UCSD-AML1 (cell line): ENCODE data around the gene PLAC1.

Experiments
- DNase-seq: peaks from one replicate; lab custom pipeline; 2025; ENCODE audit not compliant: unreplicated experiment; lab: John Stamatoyannopoulos, UW

Gene PLAC1

DNA sequence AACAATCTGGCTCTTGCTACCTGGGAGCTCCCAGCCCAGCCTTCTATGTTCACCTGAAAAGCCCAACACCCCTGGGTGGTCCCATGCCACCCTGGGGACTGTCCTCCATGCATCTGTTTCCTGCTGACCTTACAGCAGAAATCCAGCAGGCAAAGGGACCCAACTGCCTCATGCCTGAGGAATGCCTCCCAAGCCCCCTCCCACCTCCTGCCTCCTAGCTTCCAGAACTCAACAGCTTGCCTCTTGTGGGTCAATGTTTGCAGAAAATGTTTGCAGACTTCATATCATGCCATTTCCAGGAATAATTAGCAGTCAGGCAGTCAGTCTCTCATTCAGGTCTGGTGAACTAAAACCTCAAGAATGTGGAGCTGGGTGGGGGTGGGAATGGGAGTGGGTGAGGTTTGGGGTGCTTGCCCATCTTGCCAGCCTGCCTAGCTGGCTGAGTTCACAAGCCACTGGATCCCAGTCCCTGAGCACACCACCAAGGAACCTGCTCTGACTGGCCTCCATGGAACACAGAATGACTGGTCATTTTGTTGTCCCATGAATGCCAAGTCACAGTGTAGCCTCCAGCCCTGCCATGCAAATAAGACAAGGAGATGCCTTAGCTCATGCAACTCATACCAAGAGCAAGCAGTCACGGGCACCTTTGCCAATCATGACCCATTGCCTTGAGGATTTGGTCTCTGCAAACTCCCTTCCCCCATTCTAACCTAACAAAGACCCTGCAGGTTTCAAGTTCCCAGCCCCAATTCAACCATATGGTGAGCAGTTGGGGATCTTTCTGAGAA is 12.1 kb upstream of the PLAC1 start:
- DNase-seq, result no peak

DNA sequence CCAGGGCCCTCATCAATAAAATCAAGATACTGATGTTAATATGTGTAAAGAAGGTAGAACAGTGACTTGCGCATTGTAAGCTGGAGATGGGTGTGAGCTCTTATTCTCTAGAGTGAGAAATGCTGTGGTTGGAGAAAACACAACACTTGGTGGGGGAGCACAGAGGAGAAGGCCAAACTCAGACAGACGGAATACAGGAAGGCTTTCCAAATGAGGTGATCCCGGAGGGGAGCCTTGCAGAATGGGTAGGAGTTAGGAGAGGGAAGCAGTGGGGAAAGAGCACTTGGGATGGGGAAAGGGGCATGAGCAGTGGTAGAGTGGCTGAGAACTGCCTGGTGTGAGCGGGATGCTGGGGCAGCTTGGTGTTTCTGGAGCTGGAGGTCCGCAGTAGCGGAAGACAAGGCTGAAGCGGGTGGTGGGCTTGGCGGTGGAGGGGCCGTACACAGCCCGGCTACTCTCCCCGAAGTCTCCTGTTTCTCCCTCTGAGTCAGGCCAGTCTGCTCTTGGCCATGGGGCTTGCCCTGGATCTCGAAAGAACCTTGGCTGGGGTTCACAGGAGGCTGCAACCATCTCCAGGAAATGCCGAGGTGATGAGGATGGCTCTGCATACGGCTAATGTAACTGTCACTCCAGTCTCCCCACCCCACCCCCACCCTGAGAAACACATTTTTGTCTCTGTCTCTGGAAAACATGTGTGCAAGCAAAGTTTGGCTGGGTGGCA is 11.3 kb upstream of the PLAC1 start:
- no peak for DNase-seq

DNA sequence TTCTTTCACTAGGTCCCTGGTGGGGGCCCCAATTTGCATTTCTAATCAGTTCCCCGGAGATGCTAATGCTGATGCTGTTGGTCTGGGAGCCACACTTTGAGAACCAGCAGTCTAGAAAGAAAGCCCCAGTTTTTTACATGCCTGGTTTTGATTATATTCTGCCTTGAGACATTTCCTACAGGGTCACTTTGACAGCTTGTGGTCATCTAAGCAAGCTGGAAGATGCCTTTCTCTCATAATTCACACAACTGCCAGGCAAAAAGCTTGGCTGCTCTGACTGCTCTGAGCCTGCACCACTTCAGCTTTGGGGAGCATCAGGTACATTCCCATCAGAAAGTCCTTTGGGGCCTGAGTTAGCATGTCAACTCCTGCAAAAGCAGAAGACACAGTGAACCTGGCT is 5.9 kb upstream of the PLAC1 start:
- DNase-seq, result no peak

DNA sequence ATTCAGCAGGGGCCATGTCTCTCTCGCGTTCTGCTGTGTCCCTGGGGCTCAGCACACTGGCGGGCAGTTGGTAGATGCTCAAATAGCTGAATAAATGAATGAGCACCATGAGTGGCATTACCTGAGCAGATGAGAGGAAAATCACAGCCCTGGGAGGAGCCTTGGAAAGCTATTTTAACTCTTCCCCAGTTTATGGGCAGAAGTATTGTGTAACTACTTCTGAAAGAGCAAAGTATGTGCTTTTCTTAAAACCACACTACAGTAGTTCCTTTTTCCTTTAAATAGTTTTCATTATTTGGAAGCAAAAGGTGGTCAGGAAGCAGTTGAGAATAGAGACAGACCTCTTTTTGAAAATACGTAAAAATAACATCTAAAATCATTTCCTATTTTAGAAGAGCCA is 3.0 kb upstream of the PLAC1 start:
- DNase-seq, result no peak

DNA sequence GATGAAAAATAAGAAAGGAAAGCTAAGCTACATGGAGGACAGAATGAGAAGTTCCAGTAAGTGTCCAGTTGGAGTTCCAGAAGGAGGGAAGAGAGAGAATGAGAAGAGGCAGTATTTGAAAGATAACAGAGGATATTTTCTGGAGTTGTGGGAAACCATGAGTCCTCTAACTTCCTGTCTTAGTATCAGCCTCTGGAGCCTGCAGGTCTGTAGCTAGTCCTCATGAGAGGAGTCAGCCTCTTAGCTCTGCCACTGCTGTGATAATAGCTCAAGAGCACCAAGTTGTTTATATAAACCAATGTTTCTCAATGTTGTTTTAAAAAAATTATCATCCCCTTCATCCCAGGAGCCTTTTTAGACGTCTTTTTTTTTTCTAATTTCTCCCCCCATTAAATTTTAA is 2.4 kb upstream of the PLAC1 start:
- no peak for DNase-seq

DNA sequence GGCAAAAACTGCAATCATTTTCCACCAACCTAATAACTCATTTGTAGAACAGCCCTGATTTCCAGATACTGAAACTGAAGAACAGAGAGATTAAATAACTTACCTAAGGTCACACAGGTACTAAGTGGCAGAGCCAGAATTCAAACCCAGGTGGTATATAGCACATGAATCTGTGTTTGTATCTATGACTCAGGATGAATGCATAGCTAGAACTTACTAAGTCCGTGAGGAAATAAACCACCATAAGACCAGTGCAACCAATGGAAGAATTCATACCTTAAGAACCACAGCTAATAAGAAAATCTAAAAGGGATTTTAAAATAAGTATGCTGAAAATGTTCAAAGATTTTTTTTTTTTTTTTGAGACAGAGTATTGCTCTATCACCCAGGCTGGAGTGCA is 1.5 kb upstream of the PLAC1 start:
- no peak for DNase-seq

DNA sequence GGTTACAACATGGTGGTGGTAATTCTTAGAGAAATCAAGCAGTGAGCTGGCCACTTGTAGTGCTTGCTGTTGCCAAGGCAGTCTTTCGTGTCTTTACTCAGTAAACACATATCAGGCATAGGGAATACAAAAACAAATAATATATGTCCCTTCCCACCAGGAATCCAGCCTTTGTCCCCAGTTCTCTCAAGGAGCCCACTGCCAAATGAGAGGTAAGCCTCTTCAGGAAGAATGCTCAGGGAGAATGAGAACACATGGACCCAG is 421 bp upstream of the PLAC1 start:
- DNase-seq, result no peak

DNA sequence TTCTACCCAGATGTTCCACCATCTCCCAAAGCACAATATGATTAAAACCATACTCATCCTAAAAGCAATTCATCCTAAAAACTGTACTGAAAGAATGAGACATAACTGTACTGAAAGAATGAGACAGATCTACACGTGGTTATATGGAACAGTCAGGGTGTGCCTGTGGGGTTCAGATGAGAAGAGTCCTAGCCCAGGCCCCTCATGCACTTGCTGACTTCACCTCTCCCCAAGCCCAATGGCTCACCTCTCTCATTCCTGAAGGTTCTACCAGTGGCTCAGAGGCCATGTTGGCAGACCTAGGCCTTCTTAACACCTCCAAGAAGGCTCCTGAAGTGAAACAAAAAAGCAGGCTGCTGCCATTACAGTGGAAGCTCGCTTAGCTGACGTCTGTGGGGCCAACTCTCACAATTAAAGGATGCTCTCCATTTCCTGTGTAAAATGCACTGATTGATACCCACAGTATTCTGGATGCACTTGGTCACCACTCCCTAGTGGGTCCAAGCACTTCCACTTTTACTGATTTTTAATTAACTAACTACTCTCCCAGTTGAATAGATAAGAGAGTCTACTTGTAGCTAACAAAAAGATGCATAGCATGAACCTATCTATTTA is 3.8 kb downstream of the PLAC1 start:
- DNase-seq, result no peak

DNA sequence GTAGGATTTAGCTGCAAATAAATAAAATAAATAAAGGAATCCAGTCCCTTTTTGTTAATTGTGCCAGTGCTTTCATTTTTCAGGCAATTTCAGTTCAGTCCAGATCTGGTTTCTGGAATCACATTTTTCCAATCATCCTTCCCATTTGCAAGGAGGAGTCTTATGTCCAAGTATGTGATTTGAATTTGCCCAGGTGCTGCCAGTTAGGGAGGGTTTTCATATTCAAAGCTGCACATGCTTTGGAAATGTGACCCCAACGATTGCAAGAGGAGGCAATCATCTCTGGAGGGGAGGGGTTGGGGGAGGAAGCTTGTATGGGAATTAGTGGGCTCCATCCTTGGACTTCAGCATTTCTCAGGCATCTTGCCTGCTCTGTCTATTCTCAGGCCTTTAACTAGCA is 4.4 kb downstream of the PLAC1 start:
- DNase-seq, result no peak

DNA sequence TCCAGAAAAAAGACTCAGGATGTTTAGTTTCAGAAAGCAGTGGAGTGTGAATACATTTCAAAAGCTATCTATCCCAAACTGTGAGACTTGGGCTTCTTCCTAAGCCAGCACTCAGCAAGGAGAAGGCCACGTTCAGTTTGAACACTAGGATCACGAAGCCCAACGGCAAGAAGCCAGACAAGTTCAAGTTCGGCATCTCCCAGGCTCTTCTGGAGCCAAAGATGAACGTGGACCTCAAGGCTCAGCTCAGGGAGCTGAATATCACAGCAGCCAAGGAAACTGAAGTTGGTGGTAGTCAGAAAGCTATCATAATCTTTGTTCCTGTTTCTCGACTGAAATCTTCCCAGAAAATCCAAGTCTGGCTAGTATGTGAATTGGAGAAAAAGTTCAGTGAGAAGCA is 7.6 kb downstream of the PLAC1 start:
- DNase-seq, result no peak

DNA sequence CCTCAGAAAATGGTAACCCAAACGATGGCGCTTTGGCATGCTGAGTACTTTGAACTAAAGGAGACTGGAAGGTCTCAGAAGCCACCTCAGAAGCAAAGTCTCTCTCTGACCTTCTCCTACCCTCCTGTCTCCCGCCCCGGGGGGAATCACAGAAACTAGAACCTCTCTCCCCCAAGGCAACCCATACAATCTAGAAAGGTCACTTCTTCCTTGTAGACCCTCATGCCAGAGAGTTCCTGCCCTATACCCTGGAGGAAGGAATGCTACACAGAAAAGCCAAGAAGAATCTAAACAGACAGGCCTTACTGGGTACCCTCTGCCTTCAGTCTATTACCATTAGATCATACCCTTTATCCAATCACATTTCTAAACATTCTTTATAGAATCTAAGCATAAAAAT is 8.5 kb downstream of the PLAC1 start:
- no peak for DNase-seq

DNA sequence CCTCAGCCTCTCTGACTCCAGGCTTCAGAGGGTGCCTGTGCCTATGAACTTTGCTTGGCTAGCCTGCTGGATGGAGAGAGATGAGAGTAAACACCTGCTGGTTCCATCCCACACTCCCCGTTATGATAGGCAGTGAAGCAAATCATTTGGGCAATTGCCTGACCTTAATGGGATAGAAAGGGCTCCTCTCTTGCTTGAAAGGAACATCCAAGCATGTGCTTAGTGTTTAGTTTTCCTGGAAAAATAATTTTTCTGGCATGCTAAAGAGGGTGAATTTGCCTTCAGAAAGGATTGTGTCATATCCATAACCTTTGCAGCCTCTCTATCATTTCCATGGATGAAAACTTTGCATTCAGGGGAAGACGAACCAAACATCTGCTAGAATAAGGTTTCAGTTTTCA is 10.8 kb downstream of the PLAC1 start:
- DNase-seq, result no peak

DNA sequence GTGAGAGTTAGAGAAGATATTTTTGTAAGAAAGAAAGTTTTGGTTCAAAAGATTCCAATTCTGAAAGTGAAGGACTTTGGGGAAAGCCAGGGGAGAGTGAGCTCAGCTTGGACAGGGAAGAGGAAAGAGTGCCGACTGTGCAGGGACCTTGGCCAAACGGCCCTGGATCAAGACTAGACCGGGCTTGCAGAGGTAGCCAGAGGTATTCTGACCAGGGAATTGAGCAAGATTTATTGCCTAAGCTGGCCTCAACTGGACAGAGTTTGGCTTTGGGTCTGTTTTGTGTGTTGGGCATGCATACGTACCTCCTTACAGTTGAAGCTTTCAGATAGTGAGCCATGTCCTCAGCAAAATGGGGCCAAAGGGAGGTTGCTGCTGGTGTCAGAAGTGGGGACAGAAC is 11.6 kb downstream of the PLAC1 start:
- no peak for DNase-seq

DNA sequence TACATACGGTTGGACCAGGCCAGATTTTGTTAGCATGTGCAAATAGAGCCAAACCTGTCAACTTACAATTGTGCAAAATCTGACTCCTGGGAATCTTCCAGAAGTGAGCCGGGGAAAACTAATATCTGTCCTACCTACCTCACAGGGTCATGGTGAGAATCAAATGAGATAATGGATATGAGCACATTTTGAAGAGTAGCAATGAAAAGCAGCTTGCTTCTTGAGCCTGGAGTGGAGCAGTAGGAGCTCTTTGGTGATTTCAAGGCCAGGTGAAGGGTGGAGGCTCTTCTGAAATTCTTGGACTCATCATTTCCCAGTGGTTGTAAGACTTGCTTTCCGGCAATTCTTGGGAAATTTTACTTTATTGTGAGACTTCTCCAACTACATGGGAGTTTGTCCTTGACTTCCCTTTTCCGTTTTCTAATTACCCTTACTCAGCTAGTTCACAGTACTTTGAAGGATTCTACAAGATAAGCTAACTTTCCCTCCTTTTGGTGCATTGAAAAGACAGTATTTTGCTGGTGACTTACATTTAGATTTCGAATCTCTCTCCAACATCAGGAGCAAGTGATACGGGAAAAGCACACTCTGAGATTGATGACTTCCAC is 12.2 kb downstream of the PLAC1 start:
- DNase-seq, result no peak

DNA sequence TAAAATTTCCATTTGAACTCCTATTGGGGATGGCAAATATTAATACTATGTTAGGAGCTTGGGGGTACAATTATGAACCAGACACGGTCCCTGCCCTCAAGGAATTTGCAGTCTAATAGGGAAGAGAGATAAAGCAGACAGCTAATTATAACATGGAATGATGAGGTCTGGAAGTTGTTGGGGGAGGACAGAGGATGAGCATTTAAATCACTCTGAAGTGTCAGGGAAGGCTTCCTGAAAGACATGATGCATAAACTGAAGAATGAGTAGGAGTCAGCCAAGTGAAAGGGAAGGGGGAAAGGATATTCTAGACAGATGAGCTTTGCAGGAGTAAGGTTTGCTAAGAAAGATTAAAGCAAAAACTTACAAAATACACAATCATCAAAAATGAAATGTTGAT is 15.9 kb downstream of the PLAC1 start:
- no peak for DNase-seq

DNA sequence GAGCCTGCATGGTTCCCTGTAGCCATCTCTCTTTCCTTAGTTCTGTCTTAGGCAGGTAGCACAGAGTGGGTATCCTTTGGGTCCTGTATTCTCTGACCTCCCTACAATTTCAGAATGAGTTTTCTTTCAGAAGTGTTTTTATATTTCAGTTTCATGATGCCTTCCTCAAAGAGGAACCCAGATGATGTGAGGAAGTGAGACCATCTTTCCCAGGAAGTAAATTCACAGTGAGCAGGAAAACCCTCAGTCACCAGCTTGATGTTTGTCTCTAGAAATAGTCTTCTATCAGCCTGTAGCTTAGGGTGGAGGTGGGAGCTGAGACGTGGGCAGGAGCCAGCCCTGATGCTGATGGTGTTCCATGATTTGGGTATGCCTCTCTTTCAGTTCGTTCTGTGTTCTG is 16.9 kb downstream of the PLAC1 start:
- no peak for DNase-seq

DNA sequence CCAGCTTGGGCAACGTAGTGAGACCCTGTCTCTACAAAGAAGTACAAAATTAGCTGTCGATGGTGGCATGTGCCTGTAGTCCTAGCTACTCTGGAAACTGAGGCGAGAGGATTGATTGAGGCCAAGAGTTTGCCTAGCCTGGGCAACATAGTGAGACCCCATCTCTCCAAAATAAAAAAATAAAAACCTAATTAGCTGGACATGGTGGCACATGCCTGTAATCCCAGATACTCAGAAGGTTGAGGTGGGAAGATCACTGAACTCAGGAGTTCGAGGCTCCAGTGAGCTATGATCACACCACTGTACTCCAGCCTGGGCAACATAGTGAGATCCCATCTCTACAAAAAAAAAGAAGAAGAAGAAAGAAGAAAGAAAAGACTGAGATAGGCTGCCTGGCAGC is 17.4 kb downstream of the PLAC1 start:
- DNase-seq, result no peak

DNA sequence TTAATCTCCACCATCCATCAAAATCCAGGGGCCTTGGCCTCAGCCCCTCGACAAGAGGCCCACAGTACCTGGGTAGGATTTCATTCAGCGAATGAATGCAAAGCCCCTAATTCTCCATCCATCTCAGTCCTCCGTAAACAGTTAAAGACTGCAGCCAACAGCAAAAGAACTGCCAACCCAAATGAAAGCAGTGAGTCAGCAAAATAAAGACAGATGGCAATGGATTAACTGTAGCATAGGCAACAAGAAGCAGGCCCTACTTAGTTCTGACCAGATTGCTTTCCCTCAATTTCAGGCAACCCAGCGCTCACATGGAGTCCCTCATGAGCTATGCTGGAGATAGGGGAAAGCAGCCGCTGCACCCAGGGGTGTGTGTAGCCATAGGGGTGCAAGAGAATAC is 21.4 kb downstream of the PLAC1 start:
- DNase-seq, result no peak

DNA sequence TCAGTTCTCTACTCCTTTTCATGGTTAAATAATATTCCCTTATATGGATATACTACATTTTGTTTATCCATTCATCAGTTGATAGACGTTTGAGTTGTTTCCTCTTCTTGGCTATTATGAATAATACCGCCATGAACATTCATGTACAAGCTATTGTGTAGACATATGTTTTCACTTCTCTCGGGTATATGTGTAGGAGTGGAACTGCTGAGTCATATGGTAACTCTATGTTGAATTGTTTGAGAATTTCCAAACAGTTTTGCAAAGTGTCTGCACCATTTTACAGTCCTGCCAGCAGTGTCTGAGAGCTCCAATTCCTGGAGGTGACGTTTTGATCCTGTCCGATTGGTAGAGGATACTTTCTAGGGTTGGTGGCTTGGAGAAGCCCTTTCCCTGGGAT is 23.6 kb downstream of the PLAC1 start:
- no peak for DNase-seq

DNA sequence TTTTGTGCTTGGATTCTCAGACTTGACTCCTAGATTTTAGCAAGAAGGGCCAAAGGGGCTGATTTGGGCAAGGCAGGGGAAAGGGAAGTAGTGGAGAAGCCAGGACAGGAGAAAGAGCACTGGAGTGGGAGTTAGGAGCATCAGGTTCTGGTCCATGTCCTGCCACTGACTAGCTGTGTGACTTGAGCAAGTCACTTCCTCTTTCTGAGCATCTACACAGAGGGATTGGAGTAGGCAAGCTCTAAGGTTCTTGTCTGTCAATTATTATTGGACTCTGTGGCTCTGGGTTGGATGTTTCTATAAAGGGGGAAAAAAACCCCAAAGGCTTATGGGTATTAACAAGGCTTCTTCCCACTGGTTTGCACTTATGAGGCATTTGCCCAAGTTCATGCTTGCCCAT is 24.4 kb downstream of the PLAC1 start:
- DNase-seq, result no peak

DNA sequence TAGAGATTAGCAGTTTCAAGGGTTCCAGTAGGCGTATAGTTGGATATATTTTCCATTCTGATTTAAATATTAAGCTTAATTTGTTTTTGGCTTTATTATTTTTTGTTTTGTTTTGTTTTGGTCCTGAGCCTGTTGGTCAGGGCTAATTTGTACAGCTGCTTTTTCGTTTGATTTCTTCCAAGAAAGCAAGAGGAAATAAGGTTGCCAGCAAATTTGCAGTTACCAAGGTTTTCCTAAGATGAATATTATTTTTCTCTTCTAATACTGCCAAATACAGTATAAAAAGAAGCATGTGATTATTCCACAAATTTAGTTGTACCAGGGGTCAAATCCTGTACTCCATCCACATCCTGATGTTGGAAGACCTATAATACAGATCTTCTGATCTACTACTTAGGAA is 24.9 kb downstream of the PLAC1 start:
- DNase-seq, result no peak

DNA sequence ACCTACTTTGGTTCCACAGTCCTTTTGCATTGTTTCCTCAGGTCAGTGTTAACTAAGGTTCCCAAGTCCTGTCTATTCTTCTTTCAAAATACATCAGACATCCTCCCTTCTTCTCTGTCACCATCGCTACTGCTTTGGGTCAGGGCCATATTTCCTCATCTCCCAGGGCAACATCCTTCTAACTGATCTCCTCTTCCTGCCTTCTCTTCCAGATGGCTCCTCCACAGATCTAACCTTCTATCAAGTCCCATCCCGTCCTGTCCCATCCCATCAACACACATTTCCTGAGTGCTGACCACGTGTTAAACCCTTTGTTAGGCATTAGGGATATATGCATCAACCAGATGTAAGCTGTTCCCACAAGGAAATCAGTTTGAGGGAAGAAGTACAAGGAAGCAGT is 25.9 kb downstream of the PLAC1 start:
- no peak for DNase-seq
